Activated CD4-positive, alpha-beta T cell treated with anti-CD3 and anti-CD28 coated beads, Interleukin-2, amount 50 U/mL, for 1 hour (primary cell): ENCODE results near the gene PTCRA.
"Not testable (repeated sequence)": the region's sequence is repeated elsewhere in the genome, so short reads cannot be mapped to it uniquely, and the experiment has no call there.

Source experiments
- DNase-seq: peaks from one replicate; pipeline ENCODE4 v3.0.0-alpha.2; 2020

PTCRA gene

GRCh38 chr6:42915732-42916131 lies at the start of gene PTCRA:
PTCRA (plus strand) TSS chr6:42916053; CDS start chr6:42916070, 17 bp downstream.
- no peak for DNase-seq

GRCh38 chr6:42870145-42870936 lies 45.5 kb upstream of the PTCRA start:
- no peak for DNase-seq

- no peak for DNase-seq
These were observed 44.1 kb upstream of the PTCRA start for GRCh38 chr6:42871711-42872110.

GRCh38 chr6:42873313-42873712 lies 42.5 kb upstream of the PTCRA start:
- DNase-seq: no peak

- DNase-seq: no peak
These were observed 38.2 kb upstream of the PTCRA start for GRCh38 chr6:42877695-42878094.

GRCh38 chr6:42879372-42880239 lies 36.2 kb upstream of the PTCRA start, which contains the start of gene RPL7L1:
RPL7L1 (plus strand) TSS chr6:42879616; CDS start chr6:42879911, 295 bp downstream.
- DNase-seq: peak; percentile 73

GRCh38 chr6:42880240-42880817 lies 35.5 kb upstream of the PTCRA start:
- not testable (repeated sequence) for DNase-seq

GRCh38 chr6:42880871-42881270 lies 35.0 kb upstream of the PTCRA start:
- DNase-seq: not testable (repeated sequence)

- DNase-seq: no peak
These were observed 30.2 kb upstream of the PTCRA start for GRCh38 chr6:42885702-42886101.

GRCh38 chr6:42888201-42888600 lies 27.7 kb upstream of the PTCRA start:
- not testable (repeated sequence) for DNase-seq

- no peak for DNase-seq
These were observed 26.0 kb upstream of the PTCRA start for GRCh38 chr6:42889815-42890214.

- DNase-seq: peak; percentile 88
These were observed 25.3 kb upstream of the PTCRA start for GRCh38 chr6:42890311-42891198.

- DNase-seq: no peak
These were observed 24.6 kb upstream of the PTCRA start for GRCh38 chr6:42891199-42891722.

- not testable (repeated sequence) for DNase-seq
These were observed 21.6 kb upstream of the PTCRA start for GRCh38 chr6:42894041-42894828.

GRCh38 chr6:42896178-42896719 lies 19.6 kb upstream of the PTCRA start:
- DNase-seq: no peak

GRCh38 chr6:42898891-42899361 lies 16.9 kb upstream of the PTCRA start:
- peak; percentile 69 for DNase-seq

GRCh38 chr6:42899871-42900270 lies 16.0 kb upstream of the PTCRA start:
- DNase-seq: no peak

- DNase-seq: peak; percentile 60
These were observed 14.3 kb upstream of the PTCRA start for GRCh38 chr6:42901538-42901957.

- not testable (repeated sequence) for DNase-seq
These were observed 13.2 kb upstream of the PTCRA start for GRCh38 chr6:42902429-42903263.

GRCh38 chr6:42904467-42904866 lies 11.4 kb upstream of the PTCRA start:
- DNase-seq: no peak
